OCI-LY3 (cell line): ENCODE measurements around the gene BANP.

Experiments
- H2AFZ ChIP-seq: fragments of 200-600, 300-600 bp; shearing (Covaris generic); 2 replicates; pipeline ENCODE4 v1.6.0; 2014; ENCODE audit warnings: antibody characterized with exemption, low read depth, low read length
- H3K27ac ChIP-seq: fragments of 200-600, 300-600 bp; sonication (generic); 2 replicates; pipeline ENCODE4 v1.5.1; 2014; ENCODE audit warnings: mild to moderate bottlenecking, low read length, moderate library complexity, mixed read lengths
- H3K27me3 ChIP-seq: fragments of 200-600, 300-600 bp; sonication (generic); 2 replicates; pipeline ENCODE4 v1.6.1; 2014; ENCODE audit warnings: low read depth, low read length, mixed read lengths
- H3K36me3 ChIP-seq: fragments of 200-600, 300-600 bp; sonication (generic); replicated peaks from 2 replicates; pipeline ENCODE3; 2014; ENCODE audit warnings: low read depth, low read length, mixed read lengths
- H3K4me1 ChIP-seq: fragments of 300-600, 200-600 bp; sonication (generic); 2 replicates; pipeline ENCODE4 v1.6.1; 2014; ENCODE audit warnings: low read length, mixed read lengths
- H3K4me2 ChIP-seq: fragments of 200-600, 300-600 bp; sonication (generic); 2 replicates; pipeline ENCODE4 v1.6.1; 2014; ENCODE audit warnings: low read length, mixed read lengths
- H3K4me3 ChIP-seq: fragments of 300-600, 200-600 bp; sonication (generic); 2 replicates; pipeline ENCODE4 v1.5.1; 2014; ENCODE audit warnings: antibody characterized with exemption, mild to moderate bottlenecking, low read length, moderate library complexity
- H3K79me2 ChIP-seq: fragments of 300-600, 200-600 bp; shearing (Covaris generic); 2 replicates; pipeline ENCODE4 v1.6.1; 2014; ENCODE audit warnings: mild to moderate bottlenecking, low read length, mixed read lengths
- H3K9ac ChIP-seq: fragments of 300-600, 200-600 bp; shearing (Covaris generic); 2 replicates; pipeline ENCODE4 v1.6.0; 2014; ENCODE audit warnings: mild to moderate bottlenecking, low read length, moderate library complexity
- H3K9me3 ChIP-seq: fragments of 200-600, 300-600 bp; shearing (Covaris generic); 2 replicates; pipeline ENCODE4 v1.6.1; 2014; ENCODE audit warnings: low read length, mixed read lengths; ENCODE audit not compliant: insufficient read depth
- H4K20me1 ChIP-seq: fragments of 200-600, 300-600 bp; sonication (generic); 2 replicates; pipeline ENCODE4 v1.6.1; 2016; ENCODE audit warnings: low read length, mixed read lengths; ENCODE audit not compliant: insufficient read depth
- CTCF ChIP-seq: fragments of 200-600, 300-600 bp; sonication (generic); IDR thresholded peaks from 2 replicates; pipeline ENCODE4 v1.5.1; 2014; ENCODE audit warnings: antibody characterized with exemption, low read length, low read depth
- EZH2phosphoT487 ChIP-seq: fragments of 200-600 bp; shearing (Covaris generic); IDR thresholded peaks from 2 replicates; pipeline ENCODE4 v1.6.1; 2018; ENCODE audit warnings: antibody characterized with exemption, mixed run types, low read depth

BANP gene

GRCh38 chr16:87963400-87963799 lies 12.2 kb downstream of the BANP start:
- H3K27me3 ChIP-seq = no peaks in the 10 kb centered on the region
- no peak overlapping the region for H3K9ac ChIP-seq
- no peaks in the 10 kb centered on the region for H3K9me3 ChIP-seq
- H3K4me1 ChIP-seq = no peaks in the 10 kb centered on the region
- H3K36me3 ChIP-seq = no peaks in the 10 kb centered on the region
- peaks cover 9% of the 10 kb centered on the region for H4K20me1 ChIP-seq
- H2AFZ ChIP-seq = no peak overlapping the region
- peaks cover 81% of the 10 kb centered on the region for H3K79me2 ChIP-seq
- no peak overlapping the region for H3K27ac ChIP-seq
- H3K4me3 ChIP-seq = no peak overlapping the region
- TF ChIP-seq EZH2phosphoT487 (no peak), CTCF (no peak)
- no peak overlapping the region for H3K4me2 ChIP-seq

- Histone ChIP-seq H4K20me1 (peaks cover 9% of the 10 kb centered on the region; the same call in 1 of the 2 replicates), H3K27me3 (no peaks in the 10 kb centered on the region), H3K9me3 (no peaks in the 10 kb centered on the region), H3K4me3 (no peak overlapping the region), H3K27ac (no peak overlapping the region), H3K36me3 (no peaks in the 10 kb centered on the region), H3K4me2 (no peak overlapping the region), H3K9ac (no peak overlapping the region), H3K4me1 (no peaks in the 10 kb centered on the region), H3K79me2 (peaks cover 81% of the 10 kb centered on the region), H2AFZ (no peak overlapping the region)
- TF ChIP-seq EZH2phosphoT487 = no peak
- no peak for TF ChIP-seq CTCF
These were observed 12.9 kb downstream of the BANP start for GRCh38 chr16:87964049-87964659.

GRCh38 chr16:87965417-87965816 lies 14.2 kb downstream of the BANP start:
- Histone ChIP-seq H3K4me3 (no peak overlapping the region), H3K79me2 (peaks cover 81% of the 10 kb centered on the region), H4K20me1 (peaks cover 9% of the 10 kb centered on the region; the same call in 1 of the 2 replicates), H3K27me3 (no peaks in the 10 kb centered on the region), H3K9ac (no peak overlapping the region), H3K4me2 (no peak overlapping the region), H3K9me3 (no peaks in the 10 kb centered on the region), H2AFZ (no peak overlapping the region), H3K4me1 (no peaks in the 10 kb centered on the region), H3K27ac (no peak overlapping the region), H3K36me3 (no peaks in the 10 kb centered on the region)
- TF ChIP-seq CTCF = no peak
- no peak for TF ChIP-seq EZH2phosphoT487

- TF ChIP-seq EZH2phosphoT487 (no peak), CTCF (no peak)
- no peak overlapping the region for H3K4me2 ChIP-seq
- no peak overlapping the region for H3K27ac ChIP-seq
- peaks cover 3% of the 10 kb centered on the region for H3K36me3 ChIP-seq
- no peaks in the 10 kb centered on the region for H3K4me1 ChIP-seq
- H3K79me2 ChIP-seq = peaks cover 82% of the 10 kb centered on the region
- no peak overlapping the region for H2AFZ ChIP-seq
- H3K9me3 ChIP-seq = no peaks in the 10 kb centered on the region
- H3K27me3 ChIP-seq = no peaks in the 10 kb centered on the region
- no peak overlapping the region for H3K9ac ChIP-seq
- peaks cover 6% of the 10 kb centered on the region; the same call in 1 of the 2 replicates for H4K20me1 ChIP-seq
- no peak overlapping the region for H3K4me3 ChIP-seq
These were observed 14.9 kb downstream of the BANP start for GRCh38 chr16:87966064-87966645.
